ENCODE results near the gene CLHC1.

DNA sequence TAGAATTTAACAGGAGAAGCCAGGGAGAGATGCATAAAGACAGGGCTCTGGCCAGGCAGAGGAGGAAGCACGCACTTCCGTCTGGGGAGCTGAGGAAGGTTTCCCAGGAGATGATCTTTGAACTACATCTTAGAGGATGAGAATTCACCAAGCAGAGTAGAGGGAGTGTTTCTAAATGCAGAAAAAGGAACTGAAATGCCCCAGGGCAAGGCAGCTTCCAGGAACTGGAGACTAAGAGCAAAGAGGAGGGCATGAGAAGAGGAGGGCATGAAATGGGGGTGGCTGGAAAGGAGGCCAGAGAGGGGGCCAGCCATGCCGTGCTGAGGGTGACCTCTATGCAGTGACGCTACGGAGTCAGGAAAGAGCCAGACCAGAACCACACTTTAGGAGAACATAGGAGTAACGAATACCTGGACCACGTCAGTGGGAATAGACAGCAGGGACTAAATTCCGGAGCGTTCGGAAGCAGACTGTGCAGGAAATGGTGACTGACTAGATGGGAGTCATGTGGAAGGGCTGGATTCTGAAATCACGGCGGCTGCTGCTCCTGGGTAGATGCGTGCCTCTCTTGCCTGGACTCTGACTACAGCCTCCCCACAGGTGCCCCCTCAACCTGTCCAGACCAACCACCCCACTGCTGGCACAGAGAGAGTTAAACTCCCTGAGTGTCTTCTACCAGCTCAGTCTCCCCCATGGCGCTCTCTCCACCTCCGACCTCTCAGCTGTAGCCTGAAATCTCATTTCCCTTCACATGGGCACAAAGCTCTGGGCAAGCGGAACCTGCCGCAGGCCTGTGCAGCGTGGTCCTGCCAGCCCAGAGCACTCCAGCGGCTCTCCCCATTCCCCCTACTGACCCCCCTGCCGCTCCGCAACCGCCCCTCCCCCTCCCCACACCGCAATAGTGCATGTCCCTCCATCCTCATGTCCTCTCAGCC lies 94.8 kb downstream of the CLHC1 start:
- TF ChIP-seq, protein P1, sequence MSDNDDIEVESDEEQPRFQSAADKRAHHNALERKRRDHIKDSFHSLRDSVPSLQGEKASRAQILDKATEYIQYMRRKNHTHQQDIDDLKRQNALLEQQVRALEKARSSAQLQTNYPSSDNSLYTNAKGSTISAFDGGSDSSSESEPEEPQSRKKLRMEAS (IDR thresholded peaks at IDR 0.05; ENCODE audit: low read depth) = no peak
- TF ChIP-seq TAF1 (IDR thresholded peaks at IDR 0.05; ENCODE audit: borderline replicate concordance, low read depth, low read length) = no peak

Measured in SK-N-SH (cell line).